ENCODE results near the gene NACC2. TPM values are rescaled to one million over a fixed set of nuclear protein-coding genes. Genes with fewer than 3 reads are reported as not detected.

NACC2 gene
- total and polyA plus RNA-seq, 2 donors from 2014 or later: 7.1 to 30.9 TPM

- DNase-seq (peak in 1 of 5 donors; percentile 51), FAIRE-seq (no peak)
- H3K9me3 ChIP-seq (ENCODE audit: control insufficient read depth in 2 of 3, insufficient read depth in 1 of 3, low read length in 3 of 3): no peaks in the 10 kb centered on the region
- intact Hi-C loops (cut with DNase I): no loop called here
- no peak overlapping the region for H3K27ac ChIP-seq (ENCODE audit: low read depth in 2 of 2, low read length in 2 of 2)
- no peaks in the 10 kb centered on the region for H3K36me3 ChIP-seq (ENCODE audit: control insufficient read depth in 2 of 3, insufficient read depth in 3 of 3, low read length in 3 of 3)
- TF ChIP-seq, protein P1, sequence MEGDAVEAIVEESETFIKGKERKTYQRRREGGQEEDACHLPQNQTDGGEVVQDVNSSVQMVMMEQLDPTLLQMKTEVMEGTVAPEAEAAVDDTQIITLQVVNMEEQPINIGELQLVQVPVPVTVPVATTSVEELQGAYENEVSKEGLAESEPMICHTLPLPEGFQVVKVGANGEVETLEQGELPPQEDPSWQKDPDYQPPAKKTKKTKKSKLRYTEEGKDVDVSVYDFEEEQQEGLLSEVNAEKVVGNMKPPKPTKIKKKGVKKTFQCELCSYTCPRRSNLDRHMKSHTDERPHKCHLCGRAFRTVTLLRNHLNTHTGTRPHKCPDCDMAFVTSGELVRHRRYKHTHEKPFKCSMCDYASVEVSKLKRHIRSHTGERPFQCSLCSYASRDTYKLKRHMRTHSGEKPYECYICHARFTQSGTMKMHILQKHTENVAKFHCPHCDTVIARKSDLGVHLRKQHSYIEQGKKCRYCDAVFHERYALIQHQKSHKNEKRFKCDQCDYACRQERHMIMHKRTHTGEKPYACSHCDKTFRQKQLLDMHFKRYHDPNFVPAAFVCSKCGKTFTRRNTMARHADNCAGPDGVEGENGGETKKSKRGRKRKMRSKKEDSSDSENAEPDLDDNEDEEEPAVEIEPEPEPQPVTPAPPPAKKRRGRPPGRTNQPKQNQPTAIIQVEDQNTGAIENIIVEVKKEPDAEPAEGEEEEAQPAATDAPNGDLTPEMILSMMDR (IDR thresholded peaks at IDR 0.05; ENCODE audit: borderline replicate concordance, extremely low read depth, insufficient read depth): no peak
- H3K27me3 ChIP-seq (ENCODE audit: control insufficient read depth, insufficient read depth, low read length): no peaks in the 10 kb centered on the region
- peaks cover 0 to 8% (median 4%) of the 10 kb centered on the region in 3 donors for H3K4me1 ChIP-seq (ENCODE audit: control insufficient read depth in 2 of 3, insufficient read depth in 2 of 3, low read depth in 1 of 3, low read length in 3 of 3)
- no peak overlapping the region for H3K9ac ChIP-seq (ENCODE audit: low read length in 3 of 3)
- no peak overlapping the region for H3K4me3 ChIP-seq (ENCODE audit: low read length in 3 of 3)
These were observed 19.0 kb downstream of the NACC2 start for GRCh38 chr9:136075881-136076678.

GRCh38 chr9:136075134-136075841 is 19.8 kb downstream of the NACC2 start:
- no peak for FAIRE-seq
- Histone ChIP-seq H3K9me3 (ENCODE audit: control insufficient read depth in 2 of 3, insufficient read depth in 1 of 3, low read length in 3 of 3) (no peaks in the 10 kb centered on the region), H3K4me3 (ENCODE audit: low read length in 3 of 3) (no peak overlapping the region), H3K27me3 (ENCODE audit: control insufficient read depth, insufficient read depth, low read length) (no peaks in the 10 kb centered on the region), H3K27ac (ENCODE audit: low read depth in 2 of 2, low read length in 2 of 2) (no peak overlapping the region), H3K9ac (ENCODE audit: low read length in 3 of 3) (no peak overlapping the region), H3K4me1 (ENCODE audit: control insufficient read depth in 2 of 3, insufficient read depth in 2 of 3, low read depth in 1 of 3, low read length in 3 of 3) (peaks cover 0 to 8% (median 4%) of the 10 kb centered on the region in 3 donors), H3K36me3 (ENCODE audit: control insufficient read depth in 2 of 3, insufficient read depth in 3 of 3, low read length in 3 of 3) (no peaks in the 10 kb centered on the region)
- TF ChIP-seq, protein P1 (IDR thresholded peaks at IDR 0.05; ENCODE audit: borderline replicate concordance, extremely low read depth, insufficient read depth): no peak
- intact Hi-C loops (cut with DNase I): no loop called here
- DNase-seq: peak in 2 of 5 donors; percentile 9 to 73

DNA sequence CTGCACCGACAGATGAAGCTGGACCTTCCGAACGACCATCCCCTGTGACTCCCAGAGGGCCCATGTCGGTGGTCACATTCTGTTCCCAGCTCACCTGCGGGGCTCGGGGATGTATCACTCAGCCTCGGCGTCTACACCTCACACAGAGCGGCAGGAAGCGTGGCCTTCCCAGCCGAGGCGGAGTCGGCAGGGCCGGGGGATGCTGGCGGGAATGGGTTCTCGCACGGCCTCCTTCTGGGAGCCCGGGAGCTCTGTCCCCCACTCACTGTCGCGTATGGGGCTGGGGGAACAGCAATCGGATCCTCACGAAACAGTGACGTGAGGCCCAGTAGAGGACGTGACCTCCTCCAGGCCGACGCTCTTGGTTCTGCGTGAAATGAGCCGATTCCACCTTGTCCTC is 20.4 kb downstream of the NACC2 start:
- TF ChIP-seq, protein P1 (IDR thresholded peaks at IDR 0.05; ENCODE audit: borderline replicate concordance, extremely low read depth, insufficient read depth): no peak
- H3K9ac ChIP-seq (ENCODE audit: low read length in 3 of 3): no peak overlapping the region
- no peak for FAIRE-seq
- intact Hi-C loops (cut with DNase I): no loop called here
- H3K36me3 ChIP-seq (ENCODE audit: control insufficient read depth in 2 of 3, insufficient read depth in 3 of 3, low read length in 3 of 3): no peaks in the 10 kb centered on the region
- H3K27ac ChIP-seq (ENCODE audit: low read depth in 2 of 2, low read length in 2 of 2): no peak overlapping the region
- no peak overlapping the region for H3K4me3 ChIP-seq (ENCODE audit: low read length in 3 of 3)
- H3K9me3 ChIP-seq (ENCODE audit: control insufficient read depth in 2 of 3, insufficient read depth in 1 of 3, low read length in 3 of 3): no peaks in the 10 kb centered on the region
- H3K27me3 ChIP-seq (ENCODE audit: control insufficient read depth, insufficient read depth, low read length): no peaks in the 10 kb centered on the region
- peak in 1 of 5 donors; percentile 63 for DNase-seq
- H3K4me1 ChIP-seq (ENCODE audit: control insufficient read depth in 2 of 3, insufficient read depth in 2 of 3, low read depth in 1 of 3, low read length in 3 of 3): peaks cover 0 to 4% (median 4%) of the 10 kb centered on the region in 3 donors

All from kidney (tissue), 14 donors.